Activated CD4-positive, alpha-beta T cell treated with anti-CD3 and anti-CD28 coated beads, Interleukin-2, amount 10 ng/mL, durations not matched to agents 24 days and 14 days (primary cell): Measurements from ENCODE around the gene RGS1. TPM values are rescaled to one million over a fixed set of nuclear protein-coding genes. Genes with fewer than 3 reads are reported as not detected.
A peak's percentile ranks its signal among the peaks of the same experiment; 100 is the strongest.

Source experiments
- DNase-seq: peaks from one replicate; pipeline ENCODE4 v3.0.0; 2022
- H3K27ac Mint-ChIP-seq: one replicate; pipeline ENCODE4 v1.8.0; 2022; ENCODE audit warnings: mild to moderate bottlenecking, mixed read lengths
- H3K27me3 Mint-ChIP-seq: one replicate; pipeline ENCODE4 v1.8.0; 2022; ENCODE audit warnings: mixed read lengths
- H3K36me3 Mint-ChIP-seq: one replicate; pipeline ENCODE4 v1.8.0; 2022; ENCODE audit warnings: low read depth, mild to moderate bottlenecking, mixed read lengths
- H3K4me1 Mint-ChIP-seq: one replicate; pipeline ENCODE4 v1.8.0; 2021; ENCODE audit warnings: mixed read lengths
- H3K4me3 Mint-ChIP-seq: one replicate; pipeline ENCODE4 v1.8.0; 2022; ENCODE audit warnings: mild to moderate bottlenecking, moderate library complexity, mixed read lengths
- H3K9me3 Mint-ChIP-seq: one replicate; pipeline ENCODE4 v1.8.0; 2021; ENCODE audit warnings: mixed read lengths
- intact Hi-C: fragments of 100-400 bp; cut with micrococcal nuclease; formaldehyde crosslinking; loops from one replicate; pipeline ENCODE4 v1.15.1; 2023
- total RNA-seq: library from RNA; stranded (reverse); gene quantifications from 2 replicates; pipeline ENCODE4 v1.2.3, GENCODE V29; 2022

RGS1 gene
- total RNA-seq, 1 donor from 2014 or later, result 6.4 TPM

DNA sequence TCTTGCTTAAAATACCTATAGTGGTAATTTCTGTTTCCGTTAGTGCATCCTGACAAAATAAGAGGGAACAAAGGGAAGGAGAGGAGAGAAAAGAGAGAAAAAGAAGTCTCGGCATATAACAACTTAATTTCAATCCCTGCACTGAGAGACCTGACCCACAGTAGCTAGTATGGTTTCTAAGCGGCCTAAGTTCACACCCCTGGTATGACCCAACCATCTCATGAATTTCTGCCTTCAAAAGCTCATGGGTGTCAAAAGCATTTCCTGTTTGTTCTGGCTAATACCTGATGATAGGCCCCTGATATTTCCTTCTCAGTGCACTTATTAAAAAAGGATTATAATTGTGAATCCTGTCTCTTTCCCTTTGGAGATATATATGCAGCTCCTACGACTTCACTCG lies 32.1 kb upstream of the RGS1 start:
- H3K4me3 Mint-ChIP-seq, result no peak overlapping the region
- H3K9me3 Mint-ChIP-seq, result no peaks in the 10 kb centered on the region
- no peak for DNase-seq
- H3K4me1 Mint-ChIP-seq, result peaks cover 56% of the 10 kb centered on the region
- intact Hi-C loops, result loop anchor here (10.0 kb wide), 1 partner anchor 441 kb away; no protein-coding TSS in a partner anchor
- no peaks in the 10 kb centered on the region for H3K36me3 Mint-ChIP-seq
- H3K27ac Mint-ChIP-seq, result no peak overlapping the region
- no peaks in the 10 kb centered on the region for H3K27me3 Mint-ChIP-seq

DNA sequence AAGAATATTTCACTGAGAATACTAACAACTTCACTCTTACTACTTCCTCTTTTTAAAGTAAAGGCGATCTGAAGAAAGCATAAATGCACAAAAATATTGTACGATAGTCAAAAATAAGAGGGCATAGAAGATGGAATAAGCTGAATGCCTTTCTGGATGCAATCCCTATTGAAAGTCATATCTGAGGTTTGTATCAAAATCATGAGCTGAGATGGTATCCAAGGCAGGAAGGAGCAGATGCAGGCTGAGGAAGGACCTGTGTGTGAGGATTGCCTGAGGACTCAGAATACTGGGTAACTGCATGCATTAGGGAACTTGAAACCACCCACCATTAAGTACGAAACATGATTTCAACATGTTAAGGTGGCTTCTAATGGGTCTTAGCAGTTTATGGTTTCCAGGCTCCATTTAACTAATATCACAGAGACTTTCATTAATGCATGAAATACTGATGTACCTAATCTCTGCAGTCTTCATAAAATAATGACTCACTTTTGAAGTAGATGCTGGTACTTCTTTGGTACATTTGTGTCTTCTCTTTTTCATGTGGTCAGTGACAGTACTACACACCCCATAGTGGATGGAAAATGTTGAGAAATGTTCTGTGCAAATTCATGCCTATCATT lies 29.6 kb upstream of the RGS1 start:
- intact Hi-C loops, result loop anchor here (1.0 to 10.0 kb wide), 5 partner anchors 15 to 439 kb away; partner anchors contain the start of gene RGS1
- H3K27me3 Mint-ChIP-seq, result no peaks in the 10 kb centered on the region
- peak overlapping the region; percentile 56 for H3K27ac Mint-ChIP-seq
- H3K4me3 Mint-ChIP-seq, result peak overlapping the region; percentile 14
- no peak for DNase-seq
- no peaks in the 10 kb centered on the region for H3K36me3 Mint-ChIP-seq
- H3K9me3 Mint-ChIP-seq, result no peaks in the 10 kb centered on the region
- peaks cover 51% of the 10 kb centered on the region for H3K4me1 Mint-ChIP-seq

DNA sequence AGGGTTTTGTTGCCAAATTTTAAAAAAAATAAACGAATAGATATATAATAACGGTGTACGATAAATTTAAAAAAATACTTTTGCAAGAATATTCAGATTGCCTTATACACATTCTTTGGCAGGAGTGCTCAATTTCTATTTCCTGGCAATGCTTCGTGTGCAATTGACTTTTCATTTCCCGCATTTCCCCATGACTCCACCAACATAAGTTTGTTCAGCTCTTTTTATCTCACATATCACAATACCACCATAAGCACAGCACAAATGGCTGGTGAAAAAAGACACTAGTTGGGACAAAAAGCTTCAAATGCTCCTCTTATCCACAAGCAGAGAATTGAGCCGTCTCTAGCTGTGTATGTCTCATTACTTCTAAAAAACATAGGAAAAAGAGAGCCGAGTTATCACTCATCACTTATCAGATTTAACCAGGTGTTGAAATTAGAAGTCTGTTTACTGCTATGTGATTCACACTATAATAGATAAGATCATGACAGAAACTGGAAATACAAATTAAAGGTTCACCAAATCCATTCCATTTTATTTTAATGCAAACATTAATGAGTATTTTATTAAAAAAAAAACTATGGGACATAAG lies 28.9 kb upstream of the RGS1 start:
- peak overlapping the region; percentile 62 for H3K4me3 Mint-ChIP-seq
- H3K4me1 Mint-ChIP-seq, result peaks cover 46% of the 10 kb centered on the region
- no peaks in the 10 kb centered on the region for H3K36me3 Mint-ChIP-seq
- no peaks in the 10 kb centered on the region for H3K9me3 Mint-ChIP-seq
- DNase-seq, result no peak
- H3K27me3 Mint-ChIP-seq, result no peaks in the 10 kb centered on the region
- peak overlapping the region; percentile 90 for H3K27ac Mint-ChIP-seq
- intact Hi-C loops, result loop anchor here (5.0 to 10.0 kb wide), 2 partner anchors 96 to 438 kb away; no protein-coding TSS in a partner anchor

DNA sequence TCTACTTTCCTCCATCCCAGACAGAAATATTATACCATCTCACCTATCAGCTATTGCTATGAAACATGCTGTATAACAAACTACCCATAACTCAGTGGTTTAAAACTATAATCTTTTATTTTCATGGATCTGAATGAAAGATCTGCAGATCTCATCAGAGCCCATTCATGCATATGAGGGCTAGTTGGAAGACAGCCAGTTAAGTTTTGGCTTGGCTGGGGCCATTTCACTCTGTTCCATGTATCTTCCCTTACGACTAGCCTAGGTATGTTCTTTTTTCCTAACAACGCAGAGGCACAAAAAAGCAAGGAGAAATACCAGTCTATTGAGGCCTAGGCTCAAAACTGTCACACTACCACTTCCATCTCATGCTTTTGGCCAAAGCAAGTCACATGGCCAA lies 28.1 kb upstream of the RGS1 start:
- no peak for DNase-seq
- intact Hi-C loops, result loop anchor here (5.0 to 10.0 kb wide), 2 partner anchors 95 to 437 kb away; no protein-coding TSS in a partner anchor
- Mint-ChIP-seq H3K4me1 (peaks cover 45% of the 10 kb centered on the region), H3K27ac (no peak overlapping the region), H3K9me3 (no peaks in the 10 kb centered on the region), H3K27me3 (no peaks in the 10 kb centered on the region), H3K4me3 (no peak overlapping the region), H3K36me3 (no peaks in the 10 kb centered on the region)

DNA sequence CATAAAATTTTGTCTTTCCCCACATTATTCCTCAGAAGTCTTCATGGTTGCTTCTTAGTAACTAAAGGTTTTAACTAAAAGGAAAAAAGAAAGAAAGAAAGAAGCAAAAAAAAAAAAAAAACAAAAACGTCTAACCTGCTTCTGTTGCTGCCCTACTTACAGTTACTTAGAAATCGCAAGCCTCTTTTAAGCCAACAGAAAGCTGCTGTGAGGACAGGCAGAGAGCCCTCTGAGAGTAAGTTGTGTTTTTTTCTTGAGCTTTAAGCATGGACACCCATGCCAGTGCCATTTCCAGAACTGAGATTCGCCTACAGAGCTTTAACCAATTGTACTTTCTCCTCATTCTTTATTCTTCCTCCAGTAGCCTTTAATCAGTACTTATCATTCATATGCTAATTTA lies 25.6 kb upstream of the RGS1 start:
- peaks cover 36% of the 10 kb centered on the region for H3K4me1 Mint-ChIP-seq
- H3K36me3 Mint-ChIP-seq, result no peaks in the 10 kb centered on the region
- H3K4me3 Mint-ChIP-seq, result peak overlapping the region; percentile 6
- peaks cover 9% of the 10 kb centered on the region for H3K9me3 Mint-ChIP-seq
- intact Hi-C loops, result loop anchor here (5.0 to 10.0 kb wide), 2 partner anchors 92 to 435 kb away; no protein-coding TSS in a partner anchor
- DNase-seq, result no peak
- H3K27me3 Mint-ChIP-seq, result no peaks in the 10 kb centered on the region
- peak overlapping the region; percentile 66 for H3K27ac Mint-ChIP-seq

DNA sequence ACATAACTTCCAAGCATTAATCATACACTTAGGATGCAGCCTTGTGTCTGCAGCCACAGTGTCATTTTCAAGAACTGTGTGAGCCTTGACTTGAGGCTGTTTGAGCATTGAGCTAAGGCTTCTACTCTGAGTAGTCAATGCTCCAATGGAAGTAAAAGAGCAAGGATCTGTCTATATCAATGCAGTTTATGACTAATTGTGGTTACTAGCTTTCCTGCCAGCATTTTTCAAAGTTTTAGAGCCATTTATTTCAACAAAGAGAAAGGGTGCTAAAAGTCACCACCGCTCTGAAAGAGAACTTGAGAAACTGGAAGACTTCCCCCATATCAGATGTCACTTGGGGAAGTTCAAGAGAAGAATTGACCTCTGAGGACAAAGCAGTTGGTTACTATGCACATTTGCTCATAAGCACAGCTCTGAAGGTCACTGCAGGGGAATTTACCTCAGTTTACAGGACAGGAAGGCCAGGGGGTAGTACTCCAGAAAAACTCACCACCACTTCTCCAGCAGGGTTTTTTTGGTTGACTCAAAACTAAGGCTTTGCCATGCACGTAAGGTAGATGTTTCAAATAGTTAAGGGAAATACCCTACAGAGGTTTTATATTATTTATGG lies 24.5 kb upstream of the RGS1 start:
- DNase-seq, result peak; percentile 63
- no peaks in the 10 kb centered on the region for H3K36me3 Mint-ChIP-seq
- intact Hi-C loops, result no loop called here
- no peak overlapping the region for H3K4me3 Mint-ChIP-seq
- H3K27me3 Mint-ChIP-seq, result no peaks in the 10 kb centered on the region
- peaks cover 30% of the 10 kb centered on the region for H3K4me1 Mint-ChIP-seq
- peak overlapping the region; percentile 71 for H3K27ac Mint-ChIP-seq
- peaks cover 9% of the 10 kb centered on the region for H3K9me3 Mint-ChIP-seq

DNA sequence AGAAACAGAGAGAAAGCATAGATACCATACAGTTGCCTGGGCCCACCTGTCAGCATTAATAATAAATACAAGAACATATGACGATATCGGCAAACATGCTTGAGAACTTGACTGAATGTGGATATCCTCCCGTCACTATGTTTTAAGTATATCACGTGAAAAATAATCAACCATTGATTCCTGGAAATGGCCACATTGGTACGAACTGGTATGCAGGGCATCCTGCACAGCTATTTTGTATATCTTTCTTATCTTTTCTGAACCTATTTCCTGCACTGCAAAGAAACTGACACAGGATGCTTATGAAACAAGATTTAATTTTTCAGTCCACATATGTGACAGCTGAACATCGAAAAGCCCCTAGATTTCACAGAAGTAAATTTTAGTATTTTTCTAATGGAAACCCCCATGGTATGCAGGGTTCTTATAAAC lies 22.8 kb upstream of the RGS1 start:
- peak overlapping the region; percentile 20 for H3K27ac Mint-ChIP-seq
- no peak overlapping the region for H3K4me3 Mint-ChIP-seq
- H3K27me3 Mint-ChIP-seq, result peaks cover 3% of the 10 kb centered on the region
- peaks cover 21% of the 10 kb centered on the region for H3K4me1 Mint-ChIP-seq
- intact Hi-C loops, result no loop called here
- no peak for DNase-seq
- H3K36me3 Mint-ChIP-seq, result peaks cover 2% of the 10 kb centered on the region
- H3K9me3 Mint-ChIP-seq, result peaks cover 16% of the 10 kb centered on the region

DNA sequence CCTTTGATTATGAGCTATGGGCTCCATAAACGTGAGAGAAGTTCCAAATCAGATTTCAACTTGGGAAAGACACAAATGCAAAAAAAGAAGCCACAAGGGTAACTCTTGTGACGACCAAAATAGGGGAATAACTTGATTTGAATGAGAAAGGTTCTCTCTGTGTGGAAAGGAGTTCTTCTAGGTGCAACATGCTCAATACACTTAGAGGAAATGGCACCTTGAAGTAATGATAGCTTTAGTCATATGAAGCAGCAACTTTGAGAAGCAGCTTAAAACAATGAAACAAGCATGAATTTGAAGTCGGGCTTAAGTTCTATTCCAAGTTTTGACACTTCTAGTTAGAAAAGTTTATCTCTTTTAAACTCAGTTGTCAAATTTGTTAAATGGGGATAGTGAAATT lies 21.8 kb upstream of the RGS1 start:
- H3K27ac Mint-ChIP-seq, result no peak overlapping the region
- peaks cover 26% of the 10 kb centered on the region for H3K4me1 Mint-ChIP-seq
- H3K36me3 Mint-ChIP-seq, result peaks cover 2% of the 10 kb centered on the region
- intact Hi-C loops, result no loop called here
- H3K4me3 Mint-ChIP-seq, result no peak overlapping the region
- H3K27me3 Mint-ChIP-seq, result peaks cover 3% of the 10 kb centered on the region
- DNase-seq, result no peak
- H3K9me3 Mint-ChIP-seq, result peaks cover 16% of the 10 kb centered on the region

DNA sequence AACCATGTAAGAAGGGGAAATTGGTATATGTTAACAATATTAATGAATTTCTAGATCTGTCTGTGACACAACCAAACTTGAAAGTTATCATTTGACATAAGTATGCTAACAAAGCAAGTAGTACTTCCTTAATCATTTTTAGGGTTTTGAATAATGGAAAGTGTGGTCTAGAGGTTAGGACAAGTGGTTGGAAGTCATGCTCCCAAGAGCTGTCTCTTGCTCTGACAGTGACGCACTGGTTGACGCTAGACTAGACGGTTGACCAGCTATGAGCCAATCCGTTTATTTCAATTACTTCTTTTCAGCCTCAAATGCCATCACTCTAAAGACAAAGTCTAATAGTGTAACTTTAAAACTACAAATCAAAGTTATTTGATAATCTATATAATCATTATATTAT lies 20.7 kb upstream of the RGS1 start:
- Mint-ChIP-seq H3K9me3 (peaks cover 16% of the 10 kb centered on the region), H3K4me3 (no peak overlapping the region), H3K27ac (no peak overlapping the region), H3K4me1 (peaks cover 32% of the 10 kb centered on the region), H3K36me3 (peaks cover 3% of the 10 kb centered on the region), H3K27me3 (peaks cover 3% of the 10 kb centered on the region)
- intact Hi-C loops, result no loop called here
- DNase-seq, result no peak

DNA sequence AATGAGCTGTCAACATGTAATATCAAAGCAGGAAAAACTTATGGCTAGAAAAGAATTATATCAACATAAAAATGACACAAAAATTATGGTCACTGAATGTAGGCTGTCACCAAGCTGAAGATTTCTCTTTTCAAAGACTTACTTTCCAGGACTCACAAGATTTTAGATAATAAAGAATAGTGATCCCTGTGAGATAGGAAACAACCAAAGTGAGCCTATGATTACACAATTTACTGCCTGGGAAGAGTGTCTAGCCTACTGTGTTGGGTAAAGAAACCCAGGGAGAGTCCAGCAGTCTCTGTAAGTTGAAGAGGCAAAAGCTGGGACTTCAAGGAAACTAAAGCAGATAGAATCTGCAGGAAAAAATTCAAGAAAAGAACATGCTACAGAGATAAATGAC lies 20.2 kb upstream of the RGS1 start:
- peaks cover 3% of the 10 kb centered on the region for H3K27me3 Mint-ChIP-seq
- H3K27ac Mint-ChIP-seq, result no peak overlapping the region
- peaks cover 28% of the 10 kb centered on the region for H3K4me1 Mint-ChIP-seq
- H3K4me3 Mint-ChIP-seq, result no peak overlapping the region
- DNase-seq, result no peak
- intact Hi-C loops, result no loop called here
- H3K36me3 Mint-ChIP-seq, result peaks cover 3% of the 10 kb centered on the region
- peaks cover 16% of the 10 kb centered on the region for H3K9me3 Mint-ChIP-seq

DNA sequence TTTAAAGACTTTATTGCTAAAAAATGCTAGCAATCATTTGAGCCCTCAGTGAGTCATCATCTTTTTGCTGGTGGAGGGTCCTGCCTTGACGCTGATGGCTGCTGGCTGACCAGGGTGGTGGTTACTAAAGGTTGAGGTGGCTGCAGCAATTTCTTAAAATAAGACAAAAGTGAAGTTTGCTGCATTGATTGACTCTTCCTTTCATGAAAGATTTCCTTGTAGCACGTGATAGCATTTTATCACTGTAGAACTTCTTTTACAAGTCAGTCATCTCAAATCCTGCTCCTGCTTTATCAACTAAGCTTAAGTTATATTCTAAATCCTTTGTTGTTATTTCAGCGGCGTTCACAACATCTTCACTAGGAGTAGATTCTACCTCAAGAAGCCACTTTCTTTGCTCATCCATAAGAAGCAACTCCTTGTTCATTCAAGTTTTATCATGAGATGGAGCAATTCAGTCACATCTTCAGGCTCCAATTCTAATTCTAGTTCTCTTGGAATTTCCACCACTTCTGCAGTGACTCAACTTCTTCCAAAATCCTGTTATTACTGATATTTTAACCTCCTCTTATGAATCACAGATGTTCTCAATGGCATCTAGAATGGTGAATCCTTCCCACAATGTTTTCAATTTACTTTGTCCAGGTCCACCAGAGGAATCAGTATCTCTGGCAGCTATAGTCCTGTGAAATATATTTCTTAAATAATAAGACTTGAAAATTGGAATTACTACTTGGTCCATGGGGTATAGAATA lies 17.6 kb upstream of the RGS1 start:
- DNase-seq, result no peak
- H3K4me1 Mint-ChIP-seq, result peaks cover 19% of the 10 kb centered on the region
- intact Hi-C loops, result no loop called here
- no peak overlapping the region for H3K4me3 Mint-ChIP-seq
- no peak overlapping the region for H3K27ac Mint-ChIP-seq
- peaks cover 3% of the 10 kb centered on the region for H3K27me3 Mint-ChIP-seq
- H3K9me3 Mint-ChIP-seq, result peaks cover 16% of the 10 kb centered on the region
- peaks cover 3% of the 10 kb centered on the region for H3K36me3 Mint-ChIP-seq

DNA sequence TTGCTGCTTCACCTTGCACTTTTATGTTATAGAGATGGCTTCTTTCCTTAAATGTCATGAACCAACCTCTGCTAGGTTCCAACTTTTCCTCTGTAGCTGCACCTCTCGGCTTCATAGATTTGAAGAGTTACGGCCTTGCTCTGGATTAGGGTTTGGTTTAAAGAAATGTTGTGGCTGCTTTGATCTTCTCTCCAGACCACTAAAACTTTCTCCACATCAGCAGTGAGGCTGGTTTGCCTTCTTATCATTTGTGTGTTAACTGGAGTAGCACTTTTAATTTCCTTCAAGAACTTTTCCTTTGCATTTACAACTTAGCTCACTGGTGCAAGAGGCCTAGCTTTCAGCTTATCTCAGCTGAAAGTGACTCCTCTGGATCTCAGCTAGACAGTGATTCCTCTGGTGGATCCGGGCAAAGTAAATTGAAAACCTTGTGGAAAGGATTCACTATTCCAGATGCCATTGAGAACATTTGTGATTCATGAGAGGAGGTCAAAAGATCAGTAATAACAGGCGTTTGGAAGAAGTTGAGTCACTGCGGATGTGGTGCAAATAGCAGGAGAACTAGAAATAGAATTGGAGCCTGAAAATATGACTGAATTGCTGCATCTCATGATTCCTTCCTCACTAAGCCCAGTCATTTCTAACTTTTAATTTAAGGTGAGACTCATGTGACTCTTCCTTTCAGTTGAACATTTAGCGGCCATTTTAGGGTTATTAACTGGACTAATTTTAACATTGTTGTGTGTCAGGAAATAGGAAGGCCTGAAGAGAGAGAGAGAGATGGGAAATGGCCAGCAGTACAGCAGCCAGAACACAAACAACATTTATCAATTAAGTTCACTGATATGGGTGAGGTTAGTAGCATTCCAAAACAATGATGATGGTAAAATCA lies 16.2 kb upstream of the RGS1 start:
- Mint-ChIP-seq H3K4me3 (no peak overlapping the region), H3K4me1 (peaks cover 17% of the 10 kb centered on the region), H3K36me3 (peaks cover 3% of the 10 kb centered on the region), H3K9me3 (peaks cover 10% of the 10 kb centered on the region), H3K27me3 (peaks cover 3% of the 10 kb centered on the region), H3K27ac (peak overlapping the region; percentile 31)
- intact Hi-C loops, result no loop called here
- DNase-seq, result no peak

DNA sequence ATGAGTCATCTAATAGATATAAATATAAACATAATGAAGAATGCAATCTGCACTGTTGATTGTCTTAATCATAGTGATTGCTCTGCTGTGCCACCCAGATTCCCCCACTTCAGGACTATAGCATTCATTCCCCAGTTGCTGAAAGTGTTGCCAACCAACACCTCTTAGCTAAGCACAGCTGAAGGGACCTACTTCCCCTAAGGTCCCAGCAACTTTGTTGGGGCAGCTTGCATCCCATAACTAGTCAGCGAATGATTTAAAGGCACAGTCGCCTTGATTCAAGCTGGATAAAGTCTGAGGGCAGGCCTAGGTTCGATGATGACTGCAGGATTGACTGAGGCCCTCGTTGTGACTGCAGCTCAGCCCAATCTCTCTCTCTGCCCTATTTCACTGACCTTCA lies 14.3 kb upstream of the RGS1 start:
- H3K4me1 Mint-ChIP-seq, result peaks cover 26% of the 10 kb centered on the region
- H3K27ac Mint-ChIP-seq, result no peak overlapping the region
- no peak for DNase-seq
- H3K9me3 Mint-ChIP-seq, result peaks cover 8% of the 10 kb centered on the region
- intact Hi-C loops, result no loop called here
- peaks cover under 1% of the 10 kb centered on the region for H3K27me3 Mint-ChIP-seq
- no peak overlapping the region for H3K4me3 Mint-ChIP-seq
- H3K36me3 Mint-ChIP-seq, result peaks cover 4% of the 10 kb centered on the region
